PFSK-1 (cell line): ENCODE results near the gene UCKL1.

ENCODE experiments used
- POLR2AphosphoS5 ChIP-seq: IDR thresholded peaks from 2 replicates; pipeline ENCODE4 v1.6.1; 2012; ENCODE audit warnings: low read depth, mild to moderate bottlenecking, control low read depth, low read length, moderate library complexity
- TAF1 ChIP-seq: IDR thresholded peaks from 2 replicates; pipeline ENCODE4 v1.6.1; 2012; ENCODE audit warnings: low read length, control low read depth, borderline replicate concordance; ENCODE audit not compliant: insufficient read depth
- TF ChIP-seq, protein P1 (sequence below), 2 experiments: IDR thresholded peaks; 2 replicates each; pipeline versions ENCODE4 v1.6.1 to v1.8.0; 2011 to 2012; ENCODE audit warnings: low read depth in 2 of 2, low read length in 2 of 2, control low read depth in 1 of 2, inconsistent platforms in 1 of 2, mild to moderate bottlenecking in 1 of 2, moderate library complexity in 1 of 2; ENCODE audit not compliant: insufficient read depth in 1 of 2

DNA sequence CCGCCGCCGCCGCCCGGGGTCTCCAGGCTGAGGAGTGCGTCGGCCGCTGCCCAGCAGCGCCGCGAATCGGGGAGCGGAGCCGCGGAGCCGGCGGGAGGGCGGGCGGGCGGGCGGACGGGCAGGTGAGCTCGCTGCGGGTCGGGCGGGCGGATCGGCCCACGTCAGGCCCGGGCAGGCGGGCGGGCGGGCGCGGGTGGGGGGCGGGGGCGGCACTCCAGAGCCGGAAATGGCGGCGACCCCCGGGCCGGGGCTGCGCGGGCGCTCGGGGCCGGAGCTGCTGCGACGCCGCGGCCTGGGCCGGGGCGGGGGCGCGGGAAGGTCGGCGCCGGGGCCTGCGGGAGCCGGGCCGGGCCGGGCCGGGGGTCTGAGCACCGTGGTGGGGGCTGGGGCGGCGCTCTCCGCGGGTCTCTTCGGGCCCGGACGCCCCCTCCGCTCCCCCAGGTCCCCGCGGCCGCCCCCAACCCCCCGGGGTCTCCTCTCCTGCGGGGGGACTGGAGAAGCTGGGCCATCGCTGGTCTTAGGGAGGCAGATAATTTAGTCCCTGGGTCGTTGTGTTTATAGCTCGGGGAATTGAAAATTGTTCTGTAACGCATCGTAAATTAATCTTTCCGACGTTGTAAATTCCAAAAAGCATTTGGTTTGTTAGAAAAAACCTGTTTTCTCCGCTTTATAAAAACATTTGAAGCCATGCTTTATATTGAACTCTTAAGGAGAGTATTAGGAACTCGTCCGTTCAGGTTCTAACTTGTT, 60.8 kb downstream of the UCKL1 start:
- TF ChIP-seq POLR2AphosphoS5 (no peak), TAF1 (no peak)
- TF ChIP-seq, protein P1, sequence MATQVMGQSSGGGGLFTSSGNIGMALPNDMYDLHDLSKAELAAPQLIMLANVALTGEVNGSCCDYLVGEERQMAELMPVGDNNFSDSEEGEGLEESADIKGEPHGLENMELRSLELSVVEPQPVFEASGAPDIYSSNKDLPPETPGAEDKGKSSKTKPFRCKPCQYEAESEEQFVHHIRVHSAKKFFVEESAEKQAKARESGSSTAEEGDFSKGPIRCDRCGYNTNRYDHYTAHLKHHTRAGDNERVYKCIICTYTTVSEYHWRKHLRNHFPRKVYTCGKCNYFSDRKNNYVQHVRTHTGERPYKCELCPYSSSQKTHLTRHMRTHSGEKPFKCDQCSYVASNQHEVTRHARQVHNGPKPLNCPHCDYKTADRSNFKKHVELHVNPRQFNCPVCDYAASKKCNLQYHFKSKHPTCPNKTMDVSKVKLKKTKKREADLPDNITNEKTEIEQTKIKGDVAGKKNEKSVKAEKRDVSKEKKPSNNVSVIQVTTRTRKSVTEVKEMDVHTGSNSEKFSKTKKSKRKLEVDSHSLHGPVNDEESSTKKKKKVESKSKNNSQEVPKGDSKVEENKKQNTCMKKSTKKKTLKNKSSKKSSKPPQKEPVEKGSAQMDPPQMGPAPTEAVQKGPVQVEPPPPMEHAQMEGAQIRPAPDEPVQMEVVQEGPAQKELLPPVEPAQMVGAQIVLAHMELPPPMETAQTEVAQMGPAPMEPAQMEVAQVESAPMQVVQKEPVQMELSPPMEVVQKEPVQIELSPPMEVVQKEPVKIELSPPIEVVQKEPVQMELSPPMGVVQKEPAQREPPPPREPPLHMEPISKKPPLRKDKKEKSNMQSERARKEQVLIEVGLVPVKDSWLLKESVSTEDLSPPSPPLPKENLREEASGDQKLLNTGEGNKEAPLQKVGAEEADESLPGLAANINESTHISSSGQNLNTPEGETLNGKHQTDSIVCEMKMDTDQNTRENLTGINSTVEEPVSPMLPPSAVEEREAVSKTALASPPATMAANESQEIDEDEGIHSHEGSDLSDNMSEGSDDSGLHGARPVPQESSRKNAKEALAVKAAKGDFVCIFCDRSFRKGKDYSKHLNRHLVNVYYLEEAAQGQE (IDR thresholded peaks at IDR 0.05; ENCODE audit: insufficient read depth in 1 of 2, low read depth in 2 of 2, low read length in 2 of 2) = no peak
